K562 (cell line): ENCODE measurements around the gene EBI3. TPM values are rescaled to one million over a fixed set of nuclear protein-coding genes. Genes with fewer than 3 reads are reported as not detected.

Source experiments
- DACH1 ChIP-seq: fragments of 450-650 bp; IDR thresholded peaks from 2 replicates; pipeline ENCODE4 v1.6.1; 2018; ENCODE audit not compliant: partially characterized antibody
- DNMT1 ChIP-seq: fragments of 450-650 bp; IDR thresholded peaks from 2 replicates; pipeline ENCODE4 v1.6.1; 2016; ENCODE audit warnings: antibody characterized with exemption, mild to moderate bottlenecking
- ETV1 ChIP-seq: fragments of 450-650 bp; conservative IDR thresholded peaks from 2 replicates; pipeline ENCODE4 v1.6.1; 2016; ENCODE audit warnings: missing genetic modification characterization, control low read depth, low read depth, missing compliant biosample characterization
- FOXK1 ChIP-seq: sonication (generic); formaldehyde crosslinking; IDR thresholded peaks from 2 replicates; pipeline ENCODE4 v1.8.0; 2022; ENCODE audit warnings: missing genetic modification reagents, mild to moderate bottlenecking, borderline replicate concordance
- LARP7 ChIP-seq: fragments of 450-650 bp; IDR thresholded peaks from 2 replicates; pipeline ENCODE4 v1.6.1; 2016
- POLR3G ChIP-seq: IDR thresholded peaks from 2 replicates; pipeline ENCODE4 v1.6.1; 2011; ENCODE audit not compliant: insufficient read length, insufficient replicate concordance; ENCODE audit errors: extremely low read depth
- ZNF146 ChIP-seq: IDR thresholded peaks from one replicate; pipeline ENCODE4 v1.6.1; 2018; ENCODE audit warnings: missing compliant biosample characterization; ENCODE audit not compliant: unreplicated experiment
- ZNF224 ChIP-seq: sonication (generic); formaldehyde crosslinking; IDR thresholded peaks from 2 replicates; pipeline ENCODE4 v1.8.0; 2022; ENCODE audit warnings: mild to moderate bottlenecking, missing genetic modification reagents
- ZNF239 ChIP-seq: fragments of 250-450 bp; sonication (Bioruptor Pico); IDR thresholded peaks from 2 replicates; pipeline ENCODE4 v1.4.0; 2020; ENCODE audit warnings: mild to moderate bottlenecking
- ZNF316 ChIP-seq: fragments of 450-650 bp; IDR thresholded peaks from 2 replicates; pipeline ENCODE4 v1.6.1; 2016
- ZNF384 ChIP-seq: IDR thresholded peaks from 2 replicates; pipeline ENCODE4 v1.6.1; 2012; ENCODE audit warnings: low read depth, low read length, improper control_type of control experiment
- ZNF644 ChIP-seq: fragments of 200-800 bp; sonication (Bioruptor generic); IDR thresholded peaks from 2 replicates; pipeline ENCODE4 v1.6.1; 2016; ENCODE audit warnings: low read depth, missing genetic modification characterization, missing compliant biosample characterization
- polyA plus RNA-seq, 8 experiments: library from polyadenylated mRNA; depleted of rRNA in 4 of 8; stranded (reverse) in 5 of 8; unstranded in 3 of 8; fragments of >200 nt; fragmentation: Nextera tagmentation in 2 of 8; fragmentation: Illumina TruSeq in 1 of 8; extraction: Ambion mirVana in 2 of 8; extraction: Trizol in 1 of 8; gene quantifications; 2 replicates each; pipeline versions ENCODE4 v1.2.1 to v1.2.3, GENCODE V29; 2011 to 2014; ENCODE audit warnings: inconsistent platforms in 1 of 8, missing spikeins in 1 of 8
- total RNA-seq, 7 experiments: library from RNA; depleted of rRNA in 6 of 7; stranded (reverse); fragments of >200 nt in 6 of 7; fragmentation: Illumina TruSeq in 2 of 7; extraction: Trizol in 2 of 7; gene quantifications; 2 replicates each; pipeline versions ENCODE4 v1.2.1 to v1.2.3, GENCODE V29; 2011 to 2021; ENCODE audit warnings: low replicate concordance in 1 of 7
- TF ChIP-seq, protein P1 (sequence below), 2 experiments: fragments of 450-650 bp; conservative IDR thresholded peaks; 2 replicates each; pipeline ENCODE4 v1.6.1; 2017; ENCODE audit warnings: mild to moderate bottlenecking in 2 of 2, moderate library complexity in 2 of 2
- TF ChIP-seq, protein P2 (sequence below): fragments of 450-650 bp; formaldehyde crosslinking; conservative IDR thresholded peaks from 2 replicates; pipeline ENCODE4 v1.4.0; 2022; ENCODE audit warnings: mild to moderate bottlenecking, missing genetic modification characterization
- TF ChIP-seq, protein P3 (sequence below): fragments of 250-450 bp; sonication (Bioruptor Pico); IDR thresholded peaks from 2 replicates; pipeline ENCODE4 v1.8.0; 2021; ENCODE audit warnings: moderate library complexity, mild to moderate bottlenecking, inconsistent platforms
- TF ChIP-seq, protein P4 (sequence below): fragments of 450-650 bp; IDR thresholded peaks from 2 replicates; pipeline ENCODE4 v1.6.1; 2016; ENCODE audit warnings: mild to moderate bottlenecking
- TF ChIP-seq, protein P5 (sequence below), 2 experiments: IDR thresholded peaks; 2 replicates each; pipeline ENCODE4 v1.6.1; 2011; ENCODE audit warnings: borderline replicate concordance in 1 of 2, control low read depth in 1 of 2, low read depth in 1 of 2, low read length in 1 of 2, mild to moderate bottlenecking in 1 of 2, mixed read lengths in 1 of 2, moderate library complexity in 1 of 2; ENCODE audit not compliant: insufficient read depth in 1 of 2, insufficient read length in 1 of 2, poor library complexity in 1 of 2, severe bottlenecking in 1 of 2; ENCODE audit errors: extremely low read depth in 1 of 2

The EBI3 gene
- total and polyA plus RNA-seq, 9 of the 15 experiments (the other 6 are each of a cell fraction or from before 2014, with no cell fraction given), result 0.08 to 0.35 (median 0.22) TPM; not detected in 6

DNA sequence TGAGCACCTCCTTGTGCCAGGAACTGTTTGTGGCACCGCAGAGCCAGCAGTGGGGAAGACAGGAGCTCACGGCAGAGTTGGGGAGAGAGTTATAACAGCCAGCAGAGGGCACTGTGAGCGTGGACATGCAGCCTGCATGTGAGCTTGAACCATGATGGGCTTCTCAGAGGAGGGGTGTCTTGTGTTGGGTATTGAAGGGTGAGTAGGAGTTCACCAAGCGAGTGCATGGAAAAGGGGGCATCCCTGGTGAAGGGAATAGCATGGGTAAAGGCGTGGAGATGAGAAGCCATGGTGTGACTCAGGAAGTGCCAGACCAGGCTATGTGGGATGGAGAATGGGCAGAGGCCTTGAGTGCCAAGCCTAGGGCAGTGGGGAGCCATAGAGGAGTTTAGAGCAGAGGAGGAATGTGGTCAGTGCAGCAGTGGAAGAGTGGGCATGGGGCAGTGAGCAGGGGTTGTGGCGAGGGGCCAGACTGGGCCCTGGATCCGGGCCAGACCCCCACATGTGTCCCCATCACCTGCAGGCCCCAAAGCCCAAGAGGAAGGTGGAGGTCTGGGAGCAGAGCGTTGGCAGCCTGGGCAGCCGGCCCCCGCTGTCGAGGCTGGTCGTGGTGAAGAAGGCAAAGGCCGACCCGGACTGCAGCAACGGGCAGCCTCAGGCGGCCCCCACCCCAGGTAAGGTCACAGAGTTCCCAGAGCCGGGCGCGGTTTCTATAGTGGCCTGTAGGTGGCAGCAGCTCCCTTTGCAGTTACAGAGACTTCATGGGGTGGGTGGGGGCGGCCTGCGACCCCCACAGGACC is 38.0 kb downstream of the EBI3 start (continued):
- TF ChIP-seq, protein P1, sequence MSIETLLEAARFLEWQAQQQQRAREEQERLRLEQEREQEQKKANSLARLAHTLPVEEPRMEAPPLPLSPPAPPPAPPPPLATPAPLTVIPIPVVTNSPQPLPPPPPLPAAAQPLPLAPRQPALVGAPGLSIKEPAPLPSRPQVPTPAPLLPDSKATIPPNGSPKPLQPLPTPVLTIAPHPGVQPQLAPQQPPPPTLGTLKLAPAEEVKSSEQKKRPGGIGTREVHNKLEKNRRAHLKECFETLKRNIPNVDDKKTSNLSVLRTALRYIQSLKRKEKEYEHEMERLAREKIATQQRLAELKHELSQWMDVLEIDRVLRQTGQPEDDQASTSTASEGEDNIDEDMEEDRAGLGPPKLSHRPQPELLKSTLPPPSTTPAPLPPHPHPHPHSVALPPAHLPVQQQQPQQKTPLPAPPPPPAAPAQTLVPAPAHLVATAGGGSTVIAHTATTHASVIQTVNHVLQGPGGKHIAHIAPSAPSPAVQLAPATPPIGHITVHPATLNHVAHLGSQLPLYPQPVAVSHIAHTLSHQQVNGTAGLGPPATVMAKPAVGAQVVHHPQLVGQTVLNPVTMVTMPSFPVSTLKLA (conservative IDR thresholded peaks at IDR 0.05), result peak in 1 of 2 experiments; percentile 18; a peak in 2 of 4 replicates
- TF ChIP-seq ETV1 (tag), result no peak
- no peak for TF ChIP-seq FOXK1 (CRISPR knock-in tag)
- TF ChIP-seq, protein P2, sequence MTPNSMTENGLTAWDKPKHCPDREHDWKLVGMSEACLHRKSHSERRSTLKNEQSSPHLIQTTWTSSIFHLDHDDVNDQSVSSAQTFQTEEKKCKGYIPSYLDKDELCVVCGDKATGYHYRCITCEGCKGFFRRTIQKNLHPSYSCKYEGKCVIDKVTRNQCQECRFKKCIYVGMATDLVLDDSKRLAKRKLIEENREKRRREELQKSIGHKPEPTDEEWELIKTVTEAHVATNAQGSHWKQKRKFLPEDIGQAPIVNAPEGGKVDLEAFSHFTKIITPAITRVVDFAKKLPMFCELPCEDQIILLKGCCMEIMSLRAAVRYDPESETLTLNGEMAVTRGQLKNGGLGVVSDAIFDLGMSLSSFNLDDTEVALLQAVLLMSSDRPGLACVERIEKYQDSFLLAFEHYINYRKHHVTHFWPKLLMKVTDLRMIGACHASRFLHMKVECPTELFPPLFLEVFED, result peak; percentile 75; the same call in 1 of the 2 replicates
- TF ChIP-seq POLR3G, result no peak
- TF ChIP-seq, protein P3, sequence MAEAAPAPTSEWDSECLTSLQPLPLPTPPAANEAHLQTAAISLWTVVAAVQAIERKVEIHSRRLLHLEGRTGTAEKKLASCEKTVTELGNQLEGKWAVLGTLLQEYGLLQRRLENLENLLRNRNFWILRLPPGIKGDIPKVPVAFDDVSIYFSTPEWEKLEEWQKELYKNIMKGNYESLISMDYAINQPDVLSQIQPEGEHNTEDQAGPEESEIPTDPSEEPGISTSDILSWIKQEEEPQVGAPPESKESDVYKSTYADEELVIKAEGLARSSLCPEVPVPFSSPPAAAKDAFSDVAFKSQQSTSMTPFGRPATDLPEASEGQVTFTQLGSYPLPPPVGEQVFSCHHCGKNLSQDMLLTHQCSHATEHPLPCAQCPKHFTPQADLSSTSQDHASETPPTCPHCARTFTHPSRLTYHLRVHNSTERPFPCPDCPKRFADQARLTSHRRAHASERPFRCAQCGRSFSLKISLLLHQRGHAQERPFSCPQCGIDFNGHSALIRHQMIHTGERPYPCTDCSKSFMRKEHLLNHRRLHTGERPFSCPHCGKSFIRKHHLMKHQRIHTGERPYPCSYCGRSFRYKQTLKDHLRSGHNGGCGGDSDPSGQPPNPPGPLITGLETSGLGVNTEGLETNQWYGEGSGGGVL (CRISPR knock-in tag), result no peak
- TF ChIP-seq DACH1, result no peak
- no peak for TF ChIP-seq ZNF224 (CRISPR knock-in tag)
- TF ChIP-seq ZNF384, result peak; percentile 29; the same call in 1 of the 2 replicates
- TF ChIP-seq LARP7, result 0 out of 2 replicates have a peak, but pooled peaks have one; percentile 39
- no peak for TF ChIP-seq DNMT1
- TF ChIP-seq ZNF146 (CRISPR knock-in tag), result no peak
- TF ChIP-seq ZNF316, result no peak
- no peak for TF ChIP-seq ZNF239 (CRISPR knock-in tag)
- TF ChIP-seq, protein P4, sequence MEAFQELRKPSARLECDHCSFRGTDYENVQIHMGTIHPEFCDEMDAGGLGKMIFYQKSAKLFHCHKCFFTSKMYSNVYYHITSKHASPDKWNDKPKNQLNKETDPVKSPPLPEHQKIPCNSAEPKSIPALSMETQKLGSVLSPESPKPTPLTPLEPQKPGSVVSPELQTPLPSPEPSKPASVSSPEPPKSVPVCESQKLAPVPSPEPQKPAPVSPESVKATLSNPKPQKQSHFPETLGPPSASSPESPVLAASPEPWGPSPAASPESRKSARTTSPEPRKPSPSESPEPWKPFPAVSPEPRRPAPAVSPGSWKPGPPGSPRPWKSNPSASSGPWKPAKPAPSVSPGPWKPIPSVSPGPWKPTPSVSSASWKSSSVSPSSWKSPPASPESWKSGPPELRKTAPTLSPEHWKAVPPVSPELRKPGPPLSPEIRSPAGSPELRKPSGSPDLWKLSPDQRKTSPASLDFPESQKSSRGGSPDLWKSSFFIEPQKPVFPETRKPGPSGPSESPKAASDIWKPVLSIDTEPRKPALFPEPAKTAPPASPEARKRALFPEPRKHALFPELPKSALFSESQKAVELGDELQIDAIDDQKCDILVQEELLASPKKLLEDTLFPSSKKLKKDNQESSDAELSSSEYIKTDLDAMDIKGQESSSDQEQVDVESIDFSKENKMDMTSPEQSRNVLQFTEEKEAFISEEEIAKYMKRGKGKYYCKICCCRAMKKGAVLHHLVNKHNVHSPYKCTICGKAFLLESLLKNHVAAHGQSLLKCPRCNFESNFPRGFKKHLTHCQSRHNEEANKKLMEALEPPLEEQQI, result no peak
- TF ChIP-seq, protein P5, sequence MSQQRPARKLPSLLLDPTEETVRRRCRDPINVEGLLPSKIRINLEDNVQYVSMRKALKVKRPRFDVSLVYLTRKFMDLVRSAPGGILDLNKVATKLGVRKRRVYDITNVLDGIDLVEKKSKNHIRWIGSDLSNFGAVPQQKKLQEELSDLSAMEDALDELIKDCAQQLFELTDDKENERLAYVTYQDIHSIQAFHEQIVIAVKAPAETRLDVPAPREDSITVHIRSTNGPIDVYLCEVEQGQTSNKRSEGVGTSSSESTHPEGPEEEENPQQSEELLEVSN (IDR thresholded peaks at IDR 0.05; ENCODE audit: borderline replicate concordance in 1 of 2, extremely low read depth in 1 of 2, insufficient read depth in 1 of 2, insufficient read length in 1 of 2, low read depth in 1 of 2, low read length in 1 of 2, poor library complexity in 1 of 2, severe bottlenecking in 1 of 2), result no peak
- TF ChIP-seq ZNF644, result no peak
